Uterus (tissue), 2 donors: Measurements from ENCODE around the gene HS3ST4.

Source experiments
- CTCF ChIP-seq, 4 experiments: fragments of 200-600 bp in 2 of 4; fragments of 450-650 bp in 2 of 4; sonication (generic) in 2 of 4; IDR thresholded peaks; one replicate each; pipeline ENCODE4 v1.5.1; 2016 to 2019; ENCODE audit warnings: antibody characterized with exemption in 4 of 4, mild to moderate bottlenecking in 2 of 4, moderate library complexity in 1 of 4
- POLR2A ChIP-seq, 2 donors: fragments of 450-650 bp; IDR thresholded peaks; one replicate each; pipeline ENCODE4 v1.6.1; 2016; ENCODE audit warnings: antibody characterized with exemption in 2 of 2, mild to moderate bottlenecking in 1 of 2, moderate library complexity in 1 of 2

GRCh38 chr16:25699069-25699468 is 7.3 kb downstream of the HS3ST4 start:
- no peak for TF ChIP-seq CTCF (IDR thresholded peaks at IDR 0.05)
- no peak for TF ChIP-seq POLR2A (IDR thresholded peaks at IDR 0.05)
